ENCODE results near the gene DIP2B.

The DIP2B gene

GRCh38 chr12:50641566-50641965, 136.8 kb downstream of the DIP2B start:
- Histone ChIP-seq H4K20me1 (ENCODE audit: low read depth, low read length) (no peaks in the 10 kb centered on the region), H3K9me3 (ENCODE audit: insufficient read depth, low read length) (no peaks in the 10 kb centered on the region), H3K36me3 (ENCODE audit: low read length) (no peaks in the 10 kb centered on the region), H3F3A (ENCODE audit: insufficient read depth) (no peaks in the 10 kb centered on the region), H3K4me2 (ENCODE audit: low read depth, low read length, poor library complexity, severe bottlenecking) (no peak overlapping the region), H3K9ac (ENCODE audit: low read length) (no peak overlapping the region), H3K9me2 (replicated peaks; ENCODE audit: insufficient read depth, low read length) (no peaks in the 10 kb centered on the region), H2AFZ (ENCODE audit: low read depth, low read length, severe bottlenecking) (no peak overlapping the region), H3K79me2 (ENCODE audit: insufficient read depth, low read length) (no peaks in the 10 kb centered on the region), H3K27me3 (ENCODE audit: low read length) (no peaks in the 10 kb centered on the region), H3K27ac (ENCODE audit: low read depth, low read length) (no peak overlapping the region), H3K4me3 (ENCODE audit: insufficient read depth, low read length, poor library complexity, severe bottlenecking) (no peak overlapping the region)
- TF ChIP-seq EZH2phosphoT487 (conservative IDR thresholded peaks at IDR 0.05; ENCODE audit: low read length) (no peak), CTCF (IDR thresholded peaks at IDR 0.05; ENCODE audit: insufficient read depth, low read length, poor library complexity, severe bottlenecking) (no peak)

- Histone ChIP-seq H3K4me3 (ENCODE audit: insufficient read depth, low read length, poor library complexity, severe bottlenecking) (no peak overlapping the region), H3K4me2 (ENCODE audit: low read depth, low read length, poor library complexity, severe bottlenecking) (no peak overlapping the region), H3K27ac (ENCODE audit: low read depth, low read length) (no peak overlapping the region), H3K36me3 (ENCODE audit: low read length) (no peaks in the 10 kb centered on the region), H3K9me2 (replicated peaks; ENCODE audit: insufficient read depth, low read length) (no peaks in the 10 kb centered on the region), H3K9ac (ENCODE audit: low read length) (no peak overlapping the region), H3K27me3 (ENCODE audit: low read length) (no peaks in the 10 kb centered on the region), H3K79me2 (ENCODE audit: insufficient read depth, low read length) (no peaks in the 10 kb centered on the region), H4K20me1 (ENCODE audit: low read depth, low read length) (no peaks in the 10 kb centered on the region), H3K9me3 (ENCODE audit: insufficient read depth, low read length) (no peaks in the 10 kb centered on the region), H2AFZ (ENCODE audit: low read depth, low read length, severe bottlenecking) (no peak overlapping the region), H3F3A (ENCODE audit: insufficient read depth) (no peaks in the 10 kb centered on the region)
- TF ChIP-seq EZH2phosphoT487 (conservative IDR thresholded peaks at IDR 0.05; ENCODE audit: low read length) (no peak), CTCF (IDR thresholded peaks at IDR 0.05; ENCODE audit: insufficient read depth, low read length, poor library complexity, severe bottlenecking) (no peak)
These were observed 137.3 kb downstream of the DIP2B start for GRCh38 chr12:50642035-50642451.

GRCh38 chr12:50642761-50643160, 138.0 kb downstream of the DIP2B start:
- Histone ChIP-seq H3K79me2 (ENCODE audit: insufficient read depth, low read length) (no peaks in the 10 kb centered on the region), H4K20me1 (ENCODE audit: low read depth, low read length) (no peaks in the 10 kb centered on the region), H3K27ac (ENCODE audit: low read depth, low read length) (no peak overlapping the region), H2AFZ (ENCODE audit: low read depth, low read length, severe bottlenecking) (no peak overlapping the region), H3K9ac (ENCODE audit: low read length) (no peak overlapping the region), H3K9me2 (replicated peaks; ENCODE audit: insufficient read depth, low read length) (no peaks in the 10 kb centered on the region), H3F3A (ENCODE audit: insufficient read depth) (no peaks in the 10 kb centered on the region), H3K36me3 (ENCODE audit: low read length) (no peaks in the 10 kb centered on the region), H3K27me3 (ENCODE audit: low read length) (no peaks in the 10 kb centered on the region), H3K9me3 (ENCODE audit: insufficient read depth, low read length) (no peaks in the 10 kb centered on the region), H3K4me2 (ENCODE audit: low read depth, low read length, poor library complexity, severe bottlenecking) (no peak overlapping the region), H3K4me3 (ENCODE audit: insufficient read depth, low read length, poor library complexity, severe bottlenecking) (no peak overlapping the region)
- no peak for TF ChIP-seq EZH2phosphoT487 (conservative IDR thresholded peaks at IDR 0.05; ENCODE audit: low read length)
- no peak for TF ChIP-seq CTCF (IDR thresholded peaks at IDR 0.05; ENCODE audit: insufficient read depth, low read length, poor library complexity, severe bottlenecking)

Data from SU-DHL-6 (cell line).